Stimulated activated CD4-positive, alpha-beta T cell treated with anti-CD3 and anti-CD28 coated beads, Interleukin-2, amount 100 ng/mL, for 4 hours (primary cell): ENCODE data around the gene CNGB1.
"Not testable (repeated sequence)": the region's sequence is repeated elsewhere in the genome, so short reads cannot be mapped to it uniquely, and the experiment has no call there.

Experiments
- DNase-seq: peaks from one replicate; pipeline ENCODE4 v3.0.0-alpha.2; 2020; ENCODE audit warnings: low read depth

CNGB1 gene

DNA sequence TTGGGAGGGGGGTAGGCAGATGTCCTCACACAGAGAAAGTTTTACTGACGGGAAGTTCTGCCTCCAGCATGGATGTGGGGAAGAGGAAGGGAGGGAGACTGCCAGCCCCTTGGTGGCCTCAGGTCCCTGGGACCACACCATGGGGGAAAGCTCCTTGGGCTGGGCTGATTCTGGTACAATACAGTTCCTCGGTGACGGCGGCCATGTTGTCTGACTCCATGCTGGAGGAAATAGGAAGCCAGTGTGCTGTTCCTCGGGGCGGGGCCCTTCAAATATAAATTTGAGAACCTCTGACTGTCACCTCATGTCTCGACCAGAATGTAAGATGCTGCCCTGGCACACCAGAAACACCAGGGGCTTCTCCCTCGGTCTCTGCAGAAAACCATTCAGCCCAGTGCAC lies 66.8 kb downstream of the CNGB1 start:
- DNase-seq = no peak

- DNase-seq = no peak
Observed at GRCh38 chr16:57903656-57904055, 67.3 kb downstream of the CNGB1 start.

DNA sequence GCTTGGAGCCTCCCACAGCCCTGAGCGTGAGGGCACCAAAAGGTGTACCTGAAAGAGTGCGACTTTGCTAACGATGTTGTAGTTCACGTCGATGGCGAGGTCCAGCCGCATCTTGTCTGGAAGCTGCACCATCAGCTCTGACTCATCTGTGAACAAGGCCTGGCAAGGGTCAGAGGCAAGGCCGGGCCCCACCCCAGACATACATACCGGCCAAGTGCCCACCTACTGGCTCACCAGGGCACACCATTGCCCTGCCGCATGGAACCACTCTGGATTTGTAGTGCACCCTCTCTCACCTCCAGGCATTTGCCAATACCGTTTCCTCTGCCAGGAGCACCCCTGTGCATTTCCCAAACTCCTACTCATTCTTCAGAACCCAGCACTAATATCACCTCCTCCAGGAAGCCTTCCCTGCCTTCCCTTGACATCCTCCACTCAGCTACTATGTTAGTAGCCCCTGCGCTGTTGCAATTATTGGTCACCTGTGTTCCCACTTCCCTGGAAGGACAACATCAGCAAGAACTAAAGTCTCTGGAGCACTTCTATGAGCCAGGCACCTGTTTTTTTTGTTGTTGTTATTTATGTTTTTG lies 69.4 kb downstream of the CNGB1 start:
- no peak for DNase-seq

- no peak for DNase-seq
Observed at GRCh38 chr16:57900796-57901479, 70.0 kb downstream of the CNGB1 start.

- DNase-seq = peak; percentile 56
Observed at GRCh38 chr16:57899771-57900661, 70.9 kb downstream of the CNGB1 start.

DNA sequence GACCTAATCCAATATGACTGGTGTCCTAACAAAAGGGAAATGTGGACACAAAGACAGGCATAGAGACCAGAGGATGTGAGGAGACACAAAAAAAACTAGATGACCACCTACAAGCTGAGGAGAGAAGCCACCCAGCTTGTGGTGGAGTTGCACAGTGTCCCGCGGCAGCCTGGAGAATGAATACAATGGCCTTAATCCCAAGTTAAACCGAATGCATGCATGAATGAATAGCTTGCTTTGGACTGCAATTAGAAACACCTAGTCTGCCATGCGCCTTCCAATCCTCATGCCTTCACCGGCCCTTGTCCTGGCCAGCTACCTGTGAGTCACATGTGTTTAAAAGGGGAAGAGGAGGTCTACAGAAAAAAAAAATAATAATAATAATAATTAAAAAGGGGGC lies 72.0 kb downstream of the CNGB1 start:
- no peak for DNase-seq

GRCh38 chr16:57897996-57898395 lies 72.9 kb downstream of the CNGB1 start:
- no peak for DNase-seq

DNA sequence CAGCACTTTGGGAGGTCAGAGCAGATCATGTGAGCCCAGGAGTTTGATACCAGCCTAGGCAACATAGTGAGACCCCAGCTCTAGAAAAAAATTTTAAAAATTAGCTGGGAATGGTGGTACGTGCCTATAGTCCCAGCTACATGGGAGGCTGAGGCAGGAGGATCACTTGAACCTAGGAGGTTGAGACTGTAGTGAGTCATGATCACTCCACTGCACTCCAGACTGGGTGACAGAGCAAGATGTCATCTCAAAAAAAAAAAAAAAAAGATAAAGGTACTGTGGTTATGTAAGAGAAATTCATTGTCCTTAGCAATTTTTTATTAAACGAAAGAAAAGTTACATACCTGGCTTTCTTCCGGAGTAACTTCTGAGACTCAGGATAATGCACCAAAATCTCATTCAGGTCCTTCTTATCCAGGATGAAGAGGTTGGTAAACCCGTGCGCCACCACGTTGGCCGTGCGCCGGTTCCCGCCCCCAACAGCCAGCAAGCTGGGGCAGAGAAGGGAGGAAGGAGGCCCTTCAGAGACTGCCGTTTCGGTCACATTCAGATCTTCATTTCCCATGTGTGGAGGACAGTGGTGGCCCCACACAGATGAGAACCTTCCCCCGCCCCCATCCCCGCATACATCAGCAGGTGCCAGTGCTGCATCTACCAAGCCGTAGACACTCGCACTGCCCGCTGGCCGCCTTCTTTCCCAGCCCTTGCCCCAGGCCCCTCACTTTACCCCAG lies 73.7 kb downstream of the CNGB1 start:
- no peak for DNase-seq

GRCh38 chr16:57895081-57895547 lies 75.8 kb downstream of the CNGB1 start:
- not testable (repeated sequence) for DNase-seq

GRCh38 chr16:57894390-57895080 lies 76.4 kb downstream of the CNGB1 start:
- DNase-seq = no peak

GRCh38 chr16:57893559-57894389 lies 77.2 kb downstream of the CNGB1 start:
- DNase-seq = no peak

DNA sequence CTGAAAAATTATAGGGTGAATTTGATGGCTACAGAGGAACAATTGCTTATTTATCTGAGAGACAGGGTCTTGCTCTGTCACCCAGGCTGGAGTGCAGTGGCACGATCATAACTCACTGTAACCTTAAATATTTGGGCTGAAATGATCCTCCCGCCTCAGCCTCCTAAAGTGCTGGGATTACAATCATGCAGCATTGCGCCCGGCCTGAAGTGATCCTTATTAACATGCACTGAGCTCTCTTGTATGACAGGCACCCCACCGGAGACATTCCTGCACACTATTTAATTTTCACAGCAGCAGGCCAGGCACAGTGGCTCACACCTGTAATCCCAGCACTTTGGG lies 77.7 kb downstream of the CNGB1 start:
- DNase-seq = no peak

GRCh38 chr16:57892447-57893096 lies 78.4 kb downstream of the CNGB1 start:
- DNase-seq = no peak

GRCh38 chr16:57892041-57892440 lies 78.9 kb downstream of the CNGB1 start:
- DNase-seq = no peak

- DNase-seq = no peak
Observed at GRCh38 chr16:57890752-57891111, 80.2 kb downstream of the CNGB1 start.

DNA sequence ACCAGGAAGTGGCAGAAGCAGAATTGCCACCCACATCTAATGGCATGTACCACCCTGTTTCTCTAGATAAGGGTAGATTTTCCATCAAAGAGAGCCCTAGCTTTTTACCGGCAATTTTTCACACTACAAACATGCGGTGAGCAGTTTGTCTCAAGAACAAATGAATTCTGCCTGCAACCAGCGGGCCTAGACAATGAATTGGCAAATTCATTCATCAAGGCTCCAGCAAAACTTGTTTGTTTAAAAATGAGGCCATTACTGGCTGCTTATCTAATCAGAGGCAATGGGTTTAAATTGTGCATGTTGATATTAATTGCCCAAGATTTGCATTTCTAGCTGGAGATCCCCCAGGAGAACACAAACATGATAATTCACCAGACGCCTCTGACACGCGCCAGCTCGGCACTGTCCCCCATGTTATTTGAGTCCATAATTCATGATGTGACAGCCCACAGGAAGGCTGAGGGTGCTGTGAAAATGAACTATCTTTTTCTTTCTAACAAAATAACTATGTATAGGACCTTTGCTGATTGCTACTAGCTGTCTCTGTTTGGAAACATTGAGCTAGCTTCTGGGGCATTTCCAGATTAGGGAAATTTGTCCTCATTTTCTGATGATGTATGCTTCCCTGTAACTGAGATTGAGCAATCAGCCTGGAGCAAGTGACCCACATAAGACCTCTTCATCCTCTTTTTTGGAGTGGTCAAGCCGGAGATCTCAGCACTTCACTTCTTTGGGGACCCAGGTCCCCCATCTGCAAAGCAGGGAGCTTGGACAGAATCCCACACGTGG lies 80.8 kb downstream of the CNGB1 start:
- DNase-seq = no peak

- no peak for DNase-seq
Observed at GRCh38 chr16:57889522-57889921, 81.4 kb downstream of the CNGB1 start.

GRCh38 chr16:57889111-57889510 lies 81.8 kb downstream of the CNGB1 start:
- DNase-seq = no peak

DNA sequence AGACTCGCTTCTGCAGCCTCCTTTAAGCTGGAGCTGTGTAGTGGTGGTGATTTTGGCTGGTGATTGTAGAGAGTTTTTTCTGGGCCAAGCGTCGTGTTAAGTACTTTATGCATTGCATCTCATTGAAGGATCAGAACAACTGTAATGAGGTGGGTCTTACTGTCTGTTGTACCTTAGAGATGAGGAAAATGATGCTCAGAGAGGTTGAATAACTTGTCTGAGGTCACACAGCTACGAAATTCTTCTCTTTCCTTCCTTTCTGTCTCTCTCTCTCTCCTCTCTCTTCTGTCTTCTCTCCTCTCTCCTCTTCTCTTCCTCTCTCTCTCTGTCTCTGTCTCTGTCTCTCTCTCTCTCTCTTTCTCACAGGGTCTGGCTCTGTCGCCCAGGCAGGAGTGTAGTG lies 82.8 kb downstream of the CNGB1 start:
- DNase-seq = no peak

DNA sequence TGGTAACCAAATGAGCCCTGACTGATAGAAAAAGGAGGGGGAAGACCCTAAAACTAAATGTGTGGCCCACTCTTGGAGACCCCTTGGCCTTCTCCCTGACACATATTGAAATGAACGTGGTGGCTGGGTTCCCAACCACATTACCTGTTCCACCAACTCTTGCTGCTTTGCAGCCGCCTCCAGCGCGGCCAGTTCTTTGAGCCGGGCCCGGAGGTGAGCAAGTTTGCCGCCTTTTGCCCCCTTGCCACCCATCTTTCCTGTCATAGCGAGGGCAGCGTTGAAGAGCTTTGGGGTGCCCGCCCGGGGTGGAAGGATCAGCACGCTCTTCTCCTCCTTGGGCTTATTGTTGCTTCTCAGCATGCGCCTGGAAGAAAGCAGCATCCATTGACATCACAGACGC lies 83.2 kb downstream of the CNGB1 start:
- DNase-seq = no peak
